ENCODE measurements around the gene TMTC1.
A peak's percentile ranks its signal among the peaks of the same experiment; 100 is the strongest.

The TMTC1 gene

DNA sequence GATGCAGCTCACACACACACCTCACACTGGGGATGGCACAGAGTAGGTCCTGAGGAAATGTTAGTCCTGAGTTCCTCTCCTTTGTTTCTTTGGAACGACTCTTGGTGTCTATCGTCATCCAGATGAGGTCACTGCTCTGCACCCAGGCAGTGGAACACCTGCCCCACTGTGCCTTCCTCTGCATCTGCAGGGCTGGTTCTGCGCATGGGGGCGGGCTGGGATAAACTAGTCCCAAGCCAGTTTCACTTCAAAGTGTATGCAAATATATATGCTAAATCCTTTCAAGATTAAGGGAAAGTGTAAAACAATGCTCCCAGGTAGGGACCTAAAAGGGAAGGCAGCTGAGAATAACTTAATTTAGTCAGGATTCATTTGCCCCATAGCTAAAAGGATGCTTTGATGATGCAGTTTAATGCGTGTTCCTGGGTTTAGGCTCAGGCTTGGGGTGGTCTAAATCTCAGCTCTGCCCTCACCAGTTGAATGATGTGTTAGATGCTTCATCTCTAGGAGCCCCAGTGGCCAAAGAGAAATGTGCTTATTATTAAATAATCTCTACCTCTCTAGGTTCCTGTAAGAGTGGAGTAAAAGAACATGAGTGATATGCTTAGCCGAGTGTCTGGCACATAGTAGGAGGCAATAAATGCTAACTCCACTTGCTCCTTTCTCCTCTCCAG lies 239.2 kb downstream of the TMTC1 start:
- no peak for DNase-seq

DNA sequence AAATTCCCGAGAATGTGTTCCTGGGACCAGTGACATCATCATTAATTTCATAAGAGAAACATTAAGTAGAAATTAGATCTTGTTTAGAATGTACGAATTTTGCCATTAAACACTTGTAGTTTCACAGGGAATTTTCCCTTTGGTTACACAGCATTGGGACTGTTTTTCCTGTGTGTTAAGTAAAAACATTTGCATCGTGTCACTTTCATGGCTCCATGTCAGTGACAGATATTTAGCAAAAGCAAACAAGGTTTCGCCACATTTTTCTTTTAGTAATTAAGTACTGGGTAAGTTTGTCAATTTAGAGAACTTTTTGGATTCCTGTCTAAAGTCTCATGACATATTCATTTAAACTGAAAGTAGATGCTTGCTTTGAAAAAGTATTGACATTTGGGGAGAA lies 240.7 kb downstream of the TMTC1 start:
- DNase-seq, result no peak

DNA sequence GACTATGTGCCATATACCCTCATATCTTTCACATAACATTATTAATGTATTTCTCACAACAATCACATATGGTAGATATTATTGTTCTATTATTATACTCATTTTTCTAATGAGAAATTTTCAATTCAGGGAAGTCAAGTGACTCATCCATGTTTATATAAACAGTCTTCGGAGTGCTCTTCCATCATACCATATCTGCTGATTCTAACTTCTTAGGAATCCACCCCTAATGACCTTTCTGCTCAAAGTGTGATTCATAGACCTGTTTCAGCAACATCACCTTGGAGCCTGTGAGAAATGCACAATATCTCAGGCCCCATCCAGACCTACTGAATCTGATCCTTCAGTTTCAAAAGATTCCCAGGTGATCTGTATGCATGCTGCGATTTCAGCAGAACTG lies 246.4 kb downstream of the TMTC1 start:
- no peak for DNase-seq

DNA sequence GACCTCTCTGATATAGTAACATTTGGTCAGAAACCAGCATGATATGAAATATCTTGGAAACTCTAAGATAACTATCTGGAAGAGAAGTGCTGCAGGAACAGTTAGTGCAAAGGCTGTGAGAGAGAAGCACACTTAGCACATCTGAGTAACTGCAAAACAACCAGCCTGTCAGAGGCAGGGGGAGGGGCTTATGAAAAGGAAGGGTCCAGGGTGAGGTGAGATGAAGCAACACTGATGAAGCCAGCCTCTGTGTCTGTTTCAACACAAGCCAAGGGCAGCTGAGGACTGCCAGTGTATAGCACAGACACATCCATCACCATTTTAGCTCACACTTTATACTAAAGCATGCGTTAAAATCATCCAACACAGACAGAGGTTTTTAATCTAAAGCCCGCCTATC lies 248.8 kb downstream of the TMTC1 start:
- no peak for DNase-seq

DNA sequence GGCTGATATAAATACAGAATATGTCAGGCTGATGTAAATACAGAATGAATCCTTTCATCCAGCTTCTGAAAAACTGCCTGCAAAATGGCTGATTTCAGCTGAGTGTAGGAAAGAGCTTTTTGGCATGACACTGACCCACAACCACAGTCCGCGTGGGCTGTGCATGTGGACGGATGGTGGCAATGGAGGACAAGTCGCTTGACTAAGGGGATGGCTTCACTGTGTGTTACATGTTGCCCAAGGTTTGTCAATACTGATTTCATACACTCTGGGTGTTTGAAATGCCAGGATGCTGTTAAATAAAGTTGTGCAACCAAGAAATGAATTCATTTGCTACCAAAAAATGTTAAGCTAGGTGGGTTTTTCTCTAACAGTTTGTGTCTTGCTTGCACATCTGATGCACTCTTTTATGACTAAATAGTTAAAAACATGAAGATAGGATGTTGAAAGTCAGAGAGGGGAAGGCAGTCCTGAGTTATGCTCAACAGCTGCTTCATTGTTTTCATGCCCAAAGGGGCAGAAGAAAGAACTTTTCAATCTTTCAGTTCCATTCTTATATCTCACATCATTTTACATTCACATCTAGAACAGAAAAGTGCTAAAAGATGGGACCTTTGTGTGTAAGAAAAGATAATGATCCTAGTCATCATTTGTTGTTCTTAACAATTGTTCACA lies 249.8 kb downstream of the TMTC1 start:
- DNase-seq, result no peak

DNA sequence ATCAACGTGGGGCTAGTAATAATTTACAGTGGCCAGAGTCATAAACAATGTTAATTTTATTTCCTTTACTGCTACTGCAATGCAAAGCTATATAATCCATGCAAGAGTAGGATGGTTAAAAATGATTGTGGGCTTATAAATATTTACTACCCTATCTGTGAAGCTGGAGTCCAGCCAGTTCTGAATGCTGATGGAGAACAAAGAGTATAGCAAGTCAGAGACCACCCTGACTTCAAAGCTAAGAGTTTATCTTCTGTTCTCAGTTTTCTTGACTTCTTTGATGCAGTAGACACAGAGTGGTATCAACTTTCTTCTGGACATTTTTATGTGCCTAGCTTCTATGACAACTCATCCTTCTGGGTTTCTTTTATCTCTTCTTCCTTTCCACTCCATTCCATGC lies 252.3 kb downstream of the TMTC1 start:
- DNase-seq, result no peak

DNA sequence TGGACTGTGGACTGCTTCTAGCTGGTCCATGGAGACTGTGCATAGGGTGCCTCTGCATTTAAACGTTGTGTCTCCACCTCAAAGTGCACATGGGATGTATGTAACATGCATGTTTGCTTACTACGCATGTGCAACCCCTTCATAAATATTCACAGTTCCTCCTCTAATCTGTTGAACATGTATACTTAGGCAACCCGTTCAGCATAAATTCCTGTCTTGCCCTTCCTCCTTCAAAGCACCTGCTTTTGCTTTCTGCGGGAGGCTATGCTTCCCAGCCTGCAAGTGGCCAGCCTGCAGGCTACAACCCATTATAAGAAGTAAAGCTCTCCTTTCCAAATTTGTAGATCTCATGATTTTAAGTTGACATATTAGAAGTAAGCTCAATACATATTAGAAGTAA lies 253.3 kb downstream of the TMTC1 start:
- DNase-seq, result no peak

DNA sequence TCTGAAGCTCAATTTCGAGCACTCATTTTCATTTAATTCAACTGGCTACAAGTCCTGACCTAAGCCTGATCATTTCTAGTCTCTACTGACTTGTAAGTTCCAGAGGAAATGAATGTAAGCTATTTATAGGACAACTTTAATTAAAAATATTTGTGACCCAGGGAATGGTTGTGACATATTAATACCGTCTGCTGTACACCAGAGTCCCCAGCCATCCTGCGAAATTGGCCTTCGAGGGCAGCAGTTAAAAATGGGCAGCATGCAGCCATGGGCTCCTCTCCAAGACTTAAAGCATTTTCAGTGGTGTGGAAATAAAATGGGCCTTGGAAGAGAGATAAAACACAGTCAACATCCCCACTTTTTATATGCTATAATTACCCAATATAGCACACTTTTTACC lies 255.6 kb downstream of the TMTC1 start:
- no peak for DNase-seq

DNA sequence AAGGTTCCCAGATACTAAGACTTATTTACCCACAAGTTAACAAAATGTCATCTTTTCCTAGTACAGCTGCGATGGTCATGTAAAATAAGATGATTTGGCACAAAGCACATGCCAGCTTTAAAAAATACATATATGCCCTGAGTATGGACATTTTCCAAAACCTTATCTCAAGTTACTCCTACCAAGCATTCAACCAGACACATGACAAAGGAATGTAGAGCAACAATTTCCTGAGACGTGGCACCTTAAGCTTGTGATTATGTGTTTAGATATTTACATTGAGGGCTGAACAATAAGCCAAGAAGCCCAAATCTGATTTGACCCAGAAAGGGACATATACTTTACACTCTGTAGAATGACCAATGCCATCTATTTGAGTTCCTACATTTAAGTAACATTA lies 261.8 kb downstream of the TMTC1 start:
- no peak for DNase-seq

DNA sequence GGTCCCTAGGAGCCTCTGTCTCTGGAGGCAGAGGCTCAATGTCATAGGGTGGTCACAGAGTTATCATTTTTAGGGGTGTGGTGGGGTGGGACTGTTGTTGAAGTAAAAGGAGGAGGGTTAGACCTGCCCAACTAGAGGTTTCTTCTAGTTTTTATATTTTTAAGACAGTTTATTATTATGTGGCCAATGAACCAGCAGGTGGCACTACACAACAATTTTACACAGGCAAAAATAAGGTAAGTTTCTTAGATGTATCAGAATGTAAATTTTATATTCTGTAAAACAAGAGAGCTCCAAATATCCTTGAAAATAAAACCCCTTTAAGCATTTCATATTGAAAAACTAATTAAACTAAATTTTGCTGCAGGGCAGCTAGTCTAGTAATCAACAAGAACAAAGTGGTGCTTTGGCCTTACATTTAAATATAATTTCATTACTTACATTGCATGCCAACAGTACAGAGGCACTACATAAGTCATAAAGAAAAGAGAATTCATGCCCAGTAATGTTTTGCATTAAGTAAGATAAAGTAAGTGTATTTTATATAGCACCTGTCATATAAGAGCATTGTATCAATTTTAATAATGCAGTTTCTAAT lies 264.1 kb downstream of the TMTC1 start:
- DNase-seq, result peak in 3 of 56 donors; percentile 20 to 57 (median 45)

DNA sequence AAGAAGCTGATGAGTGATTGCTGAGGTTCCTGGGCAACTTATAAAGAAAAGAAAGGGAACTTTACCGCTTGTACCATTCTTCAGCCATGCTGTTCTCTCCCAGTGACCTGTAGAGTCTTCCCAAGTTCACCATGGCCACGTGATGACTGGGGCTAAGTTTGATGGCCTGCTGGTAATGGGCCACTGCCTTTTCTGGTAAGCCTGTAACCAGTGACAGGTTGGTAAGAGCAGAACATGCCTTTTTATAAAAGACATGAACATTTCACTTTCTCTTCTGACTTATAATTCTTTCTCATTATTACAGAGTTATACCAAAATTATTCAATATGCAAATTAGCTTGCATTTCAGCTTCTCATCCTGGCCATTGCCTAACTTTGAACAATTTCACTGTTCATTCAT lies 265.3 kb downstream of the TMTC1 start:
- DNase-seq, result no peak

DNA sequence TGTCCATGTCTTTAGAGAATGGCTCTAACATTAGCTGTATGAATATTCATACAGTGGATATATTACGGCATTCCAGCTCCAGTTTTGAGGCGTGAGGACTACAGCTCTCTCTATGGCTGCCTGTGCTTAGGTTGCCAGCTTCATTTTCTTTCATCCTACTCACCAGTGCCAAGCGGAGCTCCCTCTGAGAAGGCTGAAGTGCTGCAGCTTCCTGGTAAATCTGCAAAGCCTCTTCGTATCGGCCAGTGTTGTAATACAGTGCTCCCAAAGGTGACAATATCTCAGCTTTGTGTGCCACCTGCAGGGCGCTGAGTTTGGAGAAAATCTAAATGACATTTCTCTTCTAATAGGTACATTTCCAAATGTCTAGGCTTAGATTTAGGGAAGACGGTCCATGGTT lies 266.5 kb downstream of the TMTC1 start:
- DNase-seq, result peak in 7 of 56 donors; percentile 8 to 53 (median 25)

DNA sequence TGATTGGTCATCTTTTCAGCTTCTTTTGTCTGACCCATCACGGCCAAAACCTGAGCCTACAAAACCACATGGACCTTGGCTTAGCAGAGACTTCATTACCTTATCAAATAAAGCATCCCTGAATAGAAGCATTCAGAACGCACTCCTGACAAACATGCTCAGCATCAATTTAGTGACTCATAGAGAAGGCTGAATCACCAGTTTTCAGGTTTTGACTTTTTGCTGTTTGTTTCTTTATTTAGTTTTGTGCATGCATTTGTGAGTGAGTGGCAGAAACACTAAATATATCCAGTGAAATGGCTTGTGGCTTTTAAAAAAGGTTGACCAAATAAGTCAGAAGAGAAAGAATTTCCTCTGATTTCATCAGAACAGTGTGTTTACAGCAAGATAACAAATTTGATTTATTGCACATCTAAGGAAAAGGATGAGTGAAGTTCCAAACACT lies 267.3 kb downstream of the TMTC1 start:
- no peak for DNase-seq

DNA sequence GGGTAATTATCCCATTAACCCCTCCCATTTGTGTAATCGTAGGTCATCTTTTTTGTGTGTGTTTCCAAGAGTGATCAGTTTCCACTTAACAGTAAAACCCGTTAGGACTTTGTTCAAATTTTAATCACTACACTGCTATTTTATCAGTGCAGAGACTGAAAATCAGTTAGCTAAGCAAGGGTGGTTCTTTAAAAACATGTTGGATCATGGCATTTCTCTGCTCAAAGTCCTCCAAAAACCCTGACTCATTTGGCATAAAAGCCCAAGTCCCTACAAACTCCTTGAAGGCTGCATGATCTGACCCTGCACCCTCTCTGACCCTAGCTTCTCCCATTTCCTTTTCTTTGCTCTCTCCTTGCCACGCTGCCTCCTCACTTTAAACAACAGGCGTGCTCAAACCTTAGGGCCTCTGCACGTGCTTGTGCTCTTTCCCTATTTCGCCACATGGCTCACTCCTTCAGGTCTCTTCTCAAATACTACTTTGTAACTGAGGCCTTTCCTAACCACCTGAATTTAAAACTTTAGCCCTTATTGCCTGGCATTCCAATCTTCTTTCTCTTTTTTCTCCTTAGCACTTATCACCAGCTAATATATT lies 273.1 kb downstream of the TMTC1 start:
- DNase-seq, result no peak

DNA sequence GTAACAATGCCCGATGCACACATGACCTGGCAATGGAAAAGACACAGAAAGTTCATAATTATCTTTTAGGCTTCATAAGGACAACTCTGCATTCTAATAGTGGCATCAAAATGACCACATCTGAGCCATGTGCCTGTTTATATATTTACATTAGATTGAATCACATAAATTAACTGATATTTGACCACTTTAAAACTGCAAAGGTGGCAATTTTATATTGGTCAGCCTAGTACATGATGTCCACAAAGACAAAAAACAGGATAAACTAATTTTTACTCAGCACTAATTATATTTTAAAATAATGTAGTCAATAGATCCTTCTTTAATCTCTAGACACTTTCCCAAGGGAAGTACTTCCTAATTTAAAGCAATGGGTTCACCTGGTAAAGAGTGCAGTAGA lies 274.2 kb downstream of the TMTC1 start:
- no peak for DNase-seq

DNA sequence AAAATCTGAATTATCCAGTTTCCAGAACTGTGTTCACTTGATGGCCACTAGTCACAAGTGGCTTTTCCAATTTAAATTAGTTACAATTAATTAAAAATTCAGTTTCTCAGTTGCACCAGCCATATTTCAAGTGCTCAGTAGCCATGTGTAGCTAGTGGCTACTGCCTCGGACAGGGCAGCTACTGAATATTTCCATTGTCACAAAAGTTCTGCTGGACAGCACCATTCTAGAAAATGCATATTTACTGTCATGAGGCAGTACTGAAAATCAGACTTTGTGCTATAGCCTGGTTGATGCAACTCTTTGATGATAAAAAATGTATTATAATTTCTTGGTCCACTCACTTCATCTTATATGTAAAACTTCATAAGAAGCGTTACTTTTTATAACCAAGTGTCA lies 274.8 kb downstream of the TMTC1 start:
- DNase-seq, result no peak

DNA sequence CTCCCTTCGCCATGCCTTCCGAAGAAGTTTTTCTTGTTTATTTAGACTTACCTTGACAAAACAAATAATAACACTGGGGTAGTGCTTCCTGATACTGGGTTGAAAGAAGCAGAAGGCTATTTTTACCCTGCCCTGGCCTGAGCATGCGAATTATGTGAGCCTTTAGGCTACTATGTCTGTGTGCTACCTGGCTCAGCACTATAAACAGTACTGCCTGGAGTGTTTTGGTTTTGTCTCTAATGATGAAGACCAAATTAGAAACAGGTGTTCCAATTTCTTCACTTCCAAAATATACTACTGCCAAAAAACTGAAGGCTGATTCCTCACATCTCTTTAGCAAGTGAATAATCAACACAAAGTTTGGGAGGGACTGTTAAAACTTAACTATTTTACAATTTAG lies 278.6 kb downstream of the TMTC1 start:
- DNase-seq, result no peak

DNA sequence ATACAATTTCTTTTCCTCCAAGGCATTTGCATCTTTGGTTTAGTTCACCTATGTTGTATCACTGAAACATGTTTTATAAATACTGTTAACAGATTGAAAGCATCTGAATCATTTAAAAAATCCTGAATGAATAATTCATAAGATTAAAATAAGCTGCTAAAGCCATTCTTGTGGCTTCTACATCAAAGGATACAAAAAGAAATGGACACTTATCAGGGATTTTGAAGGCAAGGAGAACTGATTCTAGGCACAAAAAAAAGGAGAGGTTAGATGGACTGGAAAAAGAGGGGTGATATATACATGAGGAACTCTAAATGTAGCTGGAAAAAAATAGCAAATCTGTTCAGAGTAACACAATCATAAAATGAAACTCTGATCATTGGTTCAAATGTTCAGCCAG lies 280.5 kb downstream of the TMTC1 start:
- no peak for DNase-seq

DNA sequence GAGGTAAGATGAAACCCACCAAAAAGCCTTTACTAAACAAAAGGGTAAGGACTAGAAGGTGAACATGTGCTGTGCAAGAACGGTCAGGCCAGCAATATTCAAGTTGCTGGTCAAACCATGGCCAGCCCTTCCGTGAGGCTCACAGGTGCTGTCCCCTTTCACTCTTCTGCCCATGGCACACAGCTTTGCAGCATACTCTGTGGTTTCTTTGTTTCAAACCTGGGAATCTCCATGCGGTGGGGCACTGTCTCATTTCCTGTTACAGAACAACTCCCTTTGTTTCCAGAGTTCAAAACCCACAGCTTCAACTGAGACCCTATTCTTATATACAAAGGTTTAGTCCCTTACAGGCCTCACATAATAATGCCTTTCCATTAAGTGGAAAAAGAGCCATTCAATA lies 284.5 kb downstream of the TMTC1 start:
- DNase-seq, result no peak

DNA sequence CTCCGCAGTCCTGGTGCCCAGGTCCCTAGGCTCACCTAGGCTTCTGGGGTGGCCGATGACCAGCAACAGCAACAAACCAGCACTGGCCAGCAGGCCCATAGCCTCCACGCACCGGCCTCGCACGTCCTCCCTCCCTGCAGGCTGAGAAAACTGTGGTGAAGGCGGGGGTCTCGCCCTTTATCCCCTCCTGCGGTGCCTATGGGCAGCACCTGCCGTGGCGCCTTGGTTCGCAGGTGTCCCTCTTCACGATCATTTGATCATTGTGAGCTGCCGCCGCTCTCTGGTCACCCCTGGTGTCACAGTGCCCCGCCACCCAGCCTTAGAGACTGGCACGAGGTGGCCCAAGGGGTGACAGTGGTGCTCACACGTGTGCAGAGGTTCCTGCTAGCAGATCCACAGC lies 286.2 kb downstream of the TMTC1 start, which contains the start of gene OVCH1:
OVCH1 (minus strand) TSS at position 99 of the 400 bp plus-strand sequence; CDS start at position 99, 0 bp downstream.
- DNase-seq, result no peak

DNA sequence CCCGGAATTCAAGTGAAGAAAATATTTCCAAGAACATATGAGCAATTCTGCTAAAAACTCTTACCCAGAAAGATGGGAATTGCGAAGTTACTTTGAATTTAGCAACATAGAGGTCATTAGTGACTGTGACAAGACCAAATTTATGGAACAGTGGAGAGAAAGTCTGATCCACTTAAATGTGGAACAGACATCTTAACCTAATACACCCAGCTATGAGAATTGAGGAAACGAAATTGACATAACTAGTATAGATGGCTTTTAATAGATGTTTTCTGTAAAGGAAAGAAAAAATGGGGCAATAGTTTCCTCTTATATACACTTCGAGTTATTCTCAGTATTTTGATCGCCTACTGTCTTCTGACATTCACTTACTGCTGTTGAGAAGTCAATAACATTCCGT lies 290.9 kb downstream of the TMTC1 start:
- no peak for DNase-seq

DNA sequence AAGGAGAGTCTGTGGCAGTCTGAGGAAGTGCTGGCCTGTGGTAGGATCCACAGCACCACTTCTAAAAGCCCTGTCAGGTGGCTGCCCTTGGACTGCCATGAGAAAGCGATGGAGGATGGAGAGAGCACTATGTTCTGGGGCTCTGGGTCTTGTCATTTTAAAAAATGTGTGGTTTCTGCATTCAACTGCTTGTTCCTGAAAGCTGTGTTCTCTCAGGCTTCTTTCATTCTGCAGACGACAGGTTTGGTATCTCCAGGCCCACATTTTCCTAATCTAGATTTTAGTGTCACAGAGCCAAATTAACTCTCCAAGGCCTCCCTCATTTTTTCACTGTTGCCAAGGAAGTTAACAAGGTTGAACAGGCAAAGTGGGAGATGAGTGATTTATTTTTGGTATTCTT lies 296.8 kb downstream of the TMTC1 start:
- no peak for DNase-seq

DNA sequence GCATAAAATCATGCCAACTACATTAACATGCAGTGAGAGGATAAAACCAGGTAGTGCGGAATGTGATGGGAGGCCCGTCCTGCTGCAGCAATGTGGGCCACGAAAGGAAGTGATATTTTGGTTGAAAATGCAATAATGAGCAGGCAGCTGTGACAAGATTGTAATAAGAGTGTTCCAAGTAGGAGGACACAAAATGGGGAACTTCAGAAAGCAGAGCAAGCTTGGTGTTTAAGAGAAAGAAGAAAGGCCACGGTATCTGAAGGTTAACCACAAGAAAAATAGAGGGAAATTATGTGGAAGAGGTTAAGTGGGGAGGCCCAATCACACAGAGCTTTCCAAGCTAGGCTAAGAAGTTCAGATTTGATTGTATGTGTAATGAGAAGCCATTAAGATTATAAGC lies 320.5 kb downstream of the TMTC1 start:
- DNase-seq, result no peak

Measured in amygdala (tissue), 56 donors.